HG03575 (cell line): ENCODE data around the gene APBB2.
"Not testable (repeated sequence)": the region's sequence is repeated elsewhere in the genome, so short reads cannot be mapped to it uniquely, and the experiment has no call there.

Experiments
- ATAC-seq: cut with Tn5 transposase; IDR thresholded peaks from one replicate; pipeline ENCODE4 v1.9.1; 2021; ENCODE audit not compliant: unreplicated experiment, insufficient number of reproducible peaks, low FRiP score; ENCODE audit errors: extremely low read depth

The APBB2 gene

GRCh38 chr4:41167191-41167590, 47.2 kb downstream of the APBB2 start:
- ATAC-seq = no peak

GRCh38 chr4:41164405-41164804, 49.9 kb downstream of the APBB2 start:
- ATAC-seq = no peak

- no peak for ATAC-seq
These were observed 53.0 kb downstream of the APBB2 start for GRCh38 chr4:41161355-41161754.

- ATAC-seq = no peak
These were observed 53.5 kb downstream of the APBB2 start for GRCh38 chr4:41160856-41161255.

GRCh38 chr4:41160012-41160789, 54.1 kb downstream of the APBB2 start:
- ATAC-seq = no peak

GRCh38 chr4:41158756-41159155, 55.6 kb downstream of the APBB2 start:
- ATAC-seq = no peak

- ATAC-seq = no peak
These were observed 56.1 kb downstream of the APBB2 start for GRCh38 chr4:41158274-41158673.

GRCh38 chr4:41157009-41157408, 57.3 kb downstream of the APBB2 start:
- ATAC-seq = no peak

GRCh38 chr4:41156574-41156973, 57.8 kb downstream of the APBB2 start:
- ATAC-seq = no peak

GRCh38 chr4:41155194-41155830, 59.0 kb downstream of the APBB2 start:
- no peak for ATAC-seq

- no peak for ATAC-seq
These were observed 59.5 kb downstream of the APBB2 start for GRCh38 chr4:41154814-41155177.

GRCh38 chr4:41154010-41154813, 60.1 kb downstream of the APBB2 start:
- ATAC-seq = no peak

GRCh38 chr4:41150401-41150800, 63.9 kb downstream of the APBB2 start:
- no peak for ATAC-seq

- not testable (repeated sequence) for ATAC-seq
These were observed 64.8 kb downstream of the APBB2 start for GRCh38 chr4:41149568-41149967.

GRCh38 chr4:41148931-41149330, 65.4 kb downstream of the APBB2 start:
- no peak for ATAC-seq

- ATAC-seq = no peak
These were observed 66.0 kb downstream of the APBB2 start for GRCh38 chr4:41148292-41148691.

GRCh38 chr4:41147570-41147969, 66.8 kb downstream of the APBB2 start:
- ATAC-seq = not testable (repeated sequence)

- ATAC-seq = no peak
These were observed 67.4 kb downstream of the APBB2 start for GRCh38 chr4:41146716-41147506.

GRCh38 chr4:41146196-41146595, 68.1 kb downstream of the APBB2 start:
- ATAC-seq = no peak
